OCI-M2 (cell line): ENCODE results near the gene EPC2.
"Not testable (repeated sequence)": the region's sequence is repeated elsewhere in the genome, so short reads cannot be mapped to it uniquely, and the experiment has no call there.

Experiments
- DNase-seq: peaks from one replicate; lab custom pipeline; 2025; ENCODE audit not compliant: unreplicated experiment; lab: John Stamatoyannopoulos, UW

Gene EPC2

GRCh38 chr2:148721991-148722777, 77.6 kb downstream of the EPC2 start:
- no peak for DNase-seq

GRCh38 chr2:148725564-148725963, 81.0 kb downstream of the EPC2 start:
- no peak for DNase-seq

GRCh38 chr2:148726228-148726627, 81.7 kb downstream of the EPC2 start:
- DNase-seq, result no peak

GRCh38 chr2:148730085-148730484, 85.5 kb downstream of the EPC2 start:
- no peak for DNase-seq

GRCh38 chr2:148737742-148738141, 93.2 kb downstream of the EPC2 start:
- no peak for DNase-seq

GRCh38 chr2:148739454-148740105, 95.0 kb downstream of the EPC2 start:
- DNase-seq, result no peak

- no peak for DNase-seq
Measured at GRCh38 chr2:148742373-148742772, 97.8 kb downstream of the EPC2 start.

- DNase-seq, result no peak
Measured at GRCh38 chr2:148745151-148745851, 100.8 kb downstream of the EPC2 start.

- DNase-seq, result no peak
Measured at GRCh38 chr2:148746973-148747372, 102.4 kb downstream of the EPC2 start.

- no peak for DNase-seq
Measured at GRCh38 chr2:148751907-148752306, 107.4 kb downstream of the EPC2 start.

GRCh38 chr2:148752977-148753376, 108.4 kb downstream of the EPC2 start:
- no peak for DNase-seq

- DNase-seq, result no peak
Measured at GRCh38 chr2:148754864-148755263, 110.3 kb downstream of the EPC2 start.

- DNase-seq, result no peak
Measured at GRCh38 chr2:148756292-148756975, 111.9 kb downstream of the EPC2 start.

- no peak for DNase-seq
Measured at GRCh38 chr2:148764815-148765214, 120.3 kb downstream of the EPC2 start.

GRCh38 chr2:148770047-148770446, 125.5 kb downstream of the EPC2 start:
- DNase-seq, result no peak

GRCh38 chr2:148781544-148781943, 137.0 kb downstream of the EPC2 start:
- no peak for DNase-seq

GRCh38 chr2:148789059-148789458, 144.5 kb downstream of the EPC2 start:
- no peak for DNase-seq

GRCh38 chr2:148790172-148790571, 145.6 kb downstream of the EPC2 start:
- not testable (repeated sequence) for DNase-seq

- no peak for DNase-seq
Measured at GRCh38 chr2:148794558-148794957, 150.0 kb downstream of the EPC2 start.

- no peak for DNase-seq
Measured at GRCh38 chr2:148796735-148797512, 152.4 kb downstream of the EPC2 start.
